ENCODE results near the gene SSH2.

- TF ChIP-seq CTCF (IDR thresholded peaks at IDR 0.05) (no peak), EP300 (IDR thresholded peaks at IDR 0.05) (no peak)
Measured at GRCh38 chr17:29584452-29585079, 345.5 kb downstream of the SSH2 start.
